Upper lobe of right lung (tissue), 1 donor: Measurements from ENCODE around the gene OR2L2. TPM values are rescaled to one million over a fixed set of nuclear protein-coding genes. Genes with fewer than 3 reads are reported as not detected.
"Not testable (repeated sequence)": the region's sequence is repeated elsewhere in the genome, so short reads cannot be mapped to it uniquely, and the experiment has no call there.

Experiments
- ATAC-seq: fragments of 200-7000 bp; cut with Tn5 transposase; one replicate; pipeline ENCODE4 v1.9.1; 2020; ENCODE audit warnings: mild to moderate bottlenecking, moderate library complexity
- DNase-seq: peaks from one replicate; pipeline ENCODE4 v3.0.0-alpha.2; 2020
- H3K27ac ChIP-seq: fragments of 200-600 bp; one replicate; pipeline ENCODE4 v1.8.0; 2022
- H3K27me3 ChIP-seq: fragments of 200-600 bp; one replicate; pipeline ENCODE4 v1.8.0; 2022; ENCODE audit warnings: mild to moderate bottlenecking
- H3K36me3 ChIP-seq: fragments of 200-600 bp; one replicate; pipeline ENCODE4 v1.8.0; 2022
- H3K4me1 ChIP-seq: fragments of 200-600 bp; one replicate; pipeline ENCODE4 v1.8.0; 2022
- H3K4me3 ChIP-seq: fragments of 200-600 bp; one replicate; pipeline ENCODE4 v1.8.0; 2022; ENCODE audit warnings: mild to moderate bottlenecking
- H3K9me3 ChIP-seq: fragments of 200-600 bp; one replicate; pipeline ENCODE4 v1.8.0; 2022
- CTCF ChIP-seq: fragments of 200-600 bp; IDR thresholded peaks from one replicate; pipeline ENCODE4 v1.8.0; 2022; ENCODE audit warnings: antibody characterized with exemption
- intact Hi-C: fragments of 100-400 bp; cut with DNase I; formaldehyde crosslinking; loops from one replicate; pipeline ENCODE4 v1.11.0; 2022
- total RNA-seq: library from RNA; stranded (reverse); fragmentation: NEBNext Ultra II Directional; extraction: Animal tissue kit (Norgen Biotek cat#: 25700); gene quantifications from one replicate; pipeline ENCODE4 v1.2.1, GENCODE V29; 2021
- donor health status: DM: no; HTN: yes; CAD: no; lungs with severe emphysema.

Gene OR2L2
- total RNA-seq, 1 donor from 2014 or later, result 0.14 TPM

GRCh38 chr1:248054671-248055070 is 24.8 kb downstream of the OR2L2 start:
- H3K9me3 ChIP-seq, result no peaks in the 10 kb centered on the region
- no peak overlapping the region for H3K27ac ChIP-seq
- H3K4me1 ChIP-seq, result no peaks in the 10 kb centered on the region
- DNase-seq (no peak), ATAC-seq (no peak)
- H3K27me3 ChIP-seq, result no peaks in the 10 kb centered on the region
- H3K4me3 ChIP-seq, result no peak overlapping the region
- H3K36me3 ChIP-seq, result no peaks in the 10 kb centered on the region
- no peak for TF ChIP-seq CTCF
- intact Hi-C loops, result no loop called here

- Histone ChIP-seq H3K9me3 (no peaks in the 10 kb centered on the region), H3K4me1 (no peaks in the 10 kb centered on the region), H3K4me3 (no peak overlapping the region), H3K36me3 (no peaks in the 10 kb centered on the region), H3K27ac (no peak overlapping the region), H3K27me3 (no peaks in the 10 kb centered on the region)
- intact Hi-C loops, result no loop called here
- no peak for TF ChIP-seq CTCF
- no peak for ATAC-seq
- DNase-seq, result no peak
Observed at GRCh38 chr1:248055261-248055660, 25.4 kb downstream of the OR2L2 start.

GRCh38 chr1:248065071-248065470 is 35.2 kb downstream of the OR2L2 start:
- Histone ChIP-seq H3K27ac (no peak overlapping the region), H3K27me3 (no peaks in the 10 kb centered on the region), H3K4me3 (no peak overlapping the region), H3K36me3 (no peaks in the 10 kb centered on the region), H3K4me1 (no peaks in the 10 kb centered on the region), H3K9me3 (no peaks in the 10 kb centered on the region)
- no peak for TF ChIP-seq CTCF
- no peak for ATAC-seq
- intact Hi-C loops, result no loop called here
- no peak for DNase-seq

- no peaks in the 10 kb centered on the region for H3K36me3 ChIP-seq
- no peaks in the 10 kb centered on the region for H3K9me3 ChIP-seq
- ATAC-seq, result no peak
- intact Hi-C loops, result no loop called here
- H3K4me1 ChIP-seq, result no peaks in the 10 kb centered on the region
- no peak for DNase-seq
- H3K27ac ChIP-seq, result no peak overlapping the region
- H3K27me3 ChIP-seq, result no peaks in the 10 kb centered on the region
- no peak overlapping the region for H3K4me3 ChIP-seq
- TF ChIP-seq CTCF, result no peak
Observed at GRCh38 chr1:248065604-248066003, 35.7 kb downstream of the OR2L2 start.

- H3K27ac ChIP-seq, DNase-seq, H3K4me3 ChIP-seq, intact Hi-C loops, H3K36me3 ChIP-seq, H3K9me3 ChIP-seq, H3K4me1 ChIP-seq, H3K27me3 ChIP-seq: not testable (repeated sequence)
- peak; percentile 50 for ATAC-seq
Observed at GRCh38 chr1:248083864-248084263, 54.0 kb downstream of the OR2L2 start.

Other genes with a start within 250 kb of the OR2L2 start
- not detected for gene OR14A16, start 206.0 kb upstream of the OR2L2 start, total RNA-seq
- gene OR11L1, start 188.2 kb upstream of the OR2L2 start, total RNA-seq, result not detected
- 6.0 TPM for gene TRIM58, start 172.9 kb upstream of the OR2L2 start, total RNA-seq
- gene OR2W3, start 134.5 kb upstream of the OR2L2 start, total RNA-seq, result 1.6 TPM
- not detected for gene OR2T8, start 109.8 kb upstream of the OR2L2 start, total RNA-seq
- gene OR2AJ1, start 105.2 kb upstream of the OR2L2 start, total RNA-seq, result not detected
- gene OR2L8, start 81.2 kb upstream of the OR2L2 start, total RNA-seq, result not detected
- not detected for gene OR2AK2, start 64.8 kb upstream of the OR2L2 start, total RNA-seq
- gene OR2L5, start 16.4 kb upstream of the OR2L2 start, total RNA-seq, result not detected
- gene OR2L3, start 16.8 kb downstream of the OR2L2 start, total RNA-seq, result not detected
- gene OR2L13, start 65.1 kb downstream of the OR2L2 start, total RNA-seq, result not detected
- not detected for gene OR2M5, start 115.1 kb downstream of the OR2L2 start, total RNA-seq
- gene OR2M2, start 144.8 kb downstream of the OR2L2 start, total RNA-seq, result not detected
- not detected for gene OR2M3, start 167.2 kb downstream of the OR2L2 start, total RNA-seq
- gene OR2M4, start 201.3 kb downstream of the OR2L2 start, total RNA-seq, result not detected
- gene OR2T33, start 247.9 kb downstream of the OR2L2 start, total RNA-seq, result not detected